H9 (cell line): ENCODE results near the gene SCAMP3. TPM values are rescaled to one million over a fixed set of nuclear protein-coding genes. Genes with fewer than 3 reads are reported as not detected.

Experiments
- DNase-seq: peaks from one replicate; pipeline ENCODE4 v3.0.0-alpha.2; 2017
- H2AFZ ChIP-seq: one replicate; pipeline ENCODE4 v1.6.1; 2013; ENCODE audit warnings: mild to moderate bottlenecking, low read length, control low read depth, moderate library complexity
- H2AK5ac ChIP-seq: 2 replicates; pipeline ENCODE4 v1.6.1; 2013; ENCODE audit warnings: low read length, control low read depth, mixed read lengths; ENCODE audit not compliant: insufficient read length
- H2BK120ac ChIP-seq: one replicate; pipeline ENCODE4 v1.6.1; 2013; ENCODE audit warnings: low read depth, mild to moderate bottlenecking, low read length, control low read depth, inconsistent platforms; ENCODE audit not compliant: poor library complexity, severe bottlenecking
- H2BK12ac ChIP-seq: 2 replicates; pipeline ENCODE4 v1.6.1; 2013; ENCODE audit warnings: low read length, control low read depth, mixed read lengths, low read depth; ENCODE audit not compliant: insufficient read length
- H2BK15ac ChIP-seq: 2 replicates; pipeline ENCODE4 v1.6.1; 2013; ENCODE audit warnings: low read depth, low read length, control low read depth
- H2BK20ac ChIP-seq: one replicate; pipeline ENCODE4 v1.6.1; 2013; ENCODE audit warnings: low read depth, mild to moderate bottlenecking, low read length, control low read depth, inconsistent platforms; ENCODE audit not compliant: poor library complexity, severe bottlenecking
- H2BK5ac ChIP-seq: 2 replicates; pipeline ENCODE4 v1.6.1; 2013; ENCODE audit warnings: low read length, control low read depth, mixed read lengths; ENCODE audit not compliant: insufficient read length
- H3K14ac ChIP-seq: 2 replicates; pipeline ENCODE4 v1.6.1; 2013; ENCODE audit warnings: low read length, control low read depth; ENCODE audit not compliant: insufficient read depth
- H3K18ac ChIP-seq: 2 replicates; pipeline ENCODE4 v1.6.1; 2013; ENCODE audit warnings: low read depth, mild to moderate bottlenecking, mixed read lengths, low read length, control low read depth; ENCODE audit not compliant: insufficient read length
- H3K23ac ChIP-seq: 2 replicates; pipeline ENCODE4 v1.6.1; 2013; ENCODE audit warnings: low read length, control low read depth, mixed read lengths, low read depth; ENCODE audit not compliant: insufficient read length
- H3K23me2 ChIP-seq: 2 replicates; pipeline ENCODE4 v1.6.1; 2013; ENCODE audit warnings: low read depth, mild to moderate bottlenecking, mixed read lengths, low read length, control low read depth; ENCODE audit not compliant: insufficient read length, poor library complexity, severe bottlenecking
- H3K27ac ChIP-seq: 2 replicates; pipeline ENCODE4 v1.5.1; 2013; ENCODE audit warnings: low read length, control low read depth, mixed read lengths, low read depth; ENCODE audit not compliant: insufficient read length
- H3K27me3 ChIP-seq: 2 replicates; pipeline ENCODE4 v1.6.1; 2013; ENCODE audit warnings: low read length, control low read depth, inconsistent platforms; ENCODE audit not compliant: insufficient read depth
- H3K4ac ChIP-seq: 2 replicates; pipeline ENCODE4 v1.6.1; 2013; ENCODE audit warnings: low read depth, mild to moderate bottlenecking, control low read depth, inconsistent platforms, low read length, moderate library complexity
- H3K4me1 ChIP-seq: 2 replicates; pipeline ENCODE4 v1.6.1; 2013; ENCODE audit warnings: low read length, control low read depth, inconsistent platforms; ENCODE audit not compliant: insufficient read depth
- H3K4me2 ChIP-seq: 2 replicates; pipeline ENCODE4 v1.6.1; 2013; ENCODE audit warnings: low read length, control low read depth, mixed read lengths; ENCODE audit not compliant: insufficient read length, insufficient read depth
- H3K56ac ChIP-seq: 2 replicates; pipeline ENCODE4 v1.6.1; 2013; ENCODE audit warnings: low read depth, mild to moderate bottlenecking, mixed read lengths, low read length, control low read depth; ENCODE audit not compliant: insufficient read length
- H3K79me1 ChIP-seq: 2 replicates; pipeline ENCODE4 v1.6.1; 2013; ENCODE audit warnings: low read depth, mild to moderate bottlenecking, moderate library complexity, low read length, control low read depth, inconsistent platforms; ENCODE audit not compliant: insufficient read depth, poor library complexity, severe bottlenecking
- H3K79me2 ChIP-seq: 2 replicates; pipeline ENCODE4 v1.6.1; 2013; ENCODE audit warnings: low read length, control low read depth, inconsistent platforms; ENCODE audit not compliant: insufficient read depth
- H3K9ac ChIP-seq: 2 replicates; pipeline ENCODE4 v1.6.1; 2013; ENCODE audit warnings: low read length, control low read depth, mixed read lengths; ENCODE audit not compliant: insufficient read length; ENCODE audit errors: extremely low read depth
- H3K9me3 ChIP-seq: one replicate; pipeline ENCODE4 v1.6.1; 2013; ENCODE audit warnings: low read depth, low read length, inconsistent platforms; ENCODE audit not compliant: control insufficient read depth
- H3T11ph ChIP-seq: one replicate; pipeline ENCODE4 v1.6.1; 2013; ENCODE audit warnings: mild to moderate bottlenecking, low read length, control low read depth, inconsistent platforms
- H4K20me1 ChIP-seq: one replicate; pipeline ENCODE4 v1.6.1; 2013; ENCODE audit not compliant: control insufficient read depth, insufficient read length, insufficient read depth
- H4K5ac ChIP-seq: 2 replicates; pipeline ENCODE4 v1.6.1; 2013; ENCODE audit warnings: low read depth, mild to moderate bottlenecking, mixed read lengths, low read length, control low read depth; ENCODE audit not compliant: insufficient read length
- H4K8ac ChIP-seq: replicated peaks from 2 replicates; pipeline ENCODE4 v1.6.1; 2013; ENCODE audit warnings: low read length, control low read depth, mixed read lengths, low read depth; ENCODE audit not compliant: insufficient read length
- H4K91ac ChIP-seq: 2 replicates; pipeline ENCODE4 v1.6.1; 2013; ENCODE audit warnings: low read depth, mild to moderate bottlenecking, moderate library complexity, mixed read lengths, low read length, control low read depth; ENCODE audit not compliant: insufficient read length
- H3K27ac Mint-ChIP-seq, 3 experiments: 2 replicates in 2 of 3; 3 replicates in 1 of 3; pipeline ENCODE4 v1.8.0; 2020 to 2021; ENCODE audit warnings: mixed read lengths in 3 of 3, mild to moderate bottlenecking in 1 of 3, moderate library complexity in 1 of 3
- H3K27me3 Mint-ChIP-seq: 2 replicates; pipeline ENCODE4 v1.8.0; 2021; ENCODE audit warnings: low read depth, mild to moderate bottlenecking, moderate library complexity, mixed read lengths
- H3K36me3 Mint-ChIP-seq, 3 experiments: 2 replicates in 2 of 3; 3 replicates in 1 of 3; pipeline ENCODE4 v1.8.0; 2020 to 2021; ENCODE audit warnings: low read depth in 3 of 3, mixed read lengths in 3 of 3; ENCODE audit not compliant: insufficient read depth in 1 of 3
- H3K4me1 Mint-ChIP-seq, 2 experiments: 2 replicates each; pipeline ENCODE4 v1.8.0; 2020; ENCODE audit warnings: mixed read lengths in 2 of 2
- H3K4me3 Mint-ChIP-seq, 2 experiments: 2 replicates in 1 of 2; 3 replicates in 1 of 2; pipeline ENCODE4 v1.8.0; 2020 to 2021; ENCODE audit warnings: mild to moderate bottlenecking in 2 of 2, mixed read lengths in 2 of 2, moderate library complexity in 1 of 2
- H3K9me3 Mint-ChIP-seq, 2 experiments: 2 replicates in 1 of 2; 3 replicates in 1 of 2; pipeline ENCODE4 v1.8.0; 2020; ENCODE audit warnings: mild to moderate bottlenecking in 2 of 2, mixed read lengths in 2 of 2, moderate library complexity in 1 of 2
- WGBS: extraction: QIAGEN DNeasy Blood & Tissue Kit; methylation state at CpG from one replicate; pipeline ENCODE4 v1.1.7; 2013; ENCODE audit warnings: missing lambda C conversion rate, low lambda C conversion rate, mixed read lengths; ENCODE audit not compliant: insufficient read length; ENCODE audit errors: extremely low coverage; 5-methylcytosine and 5-hydroxymethylcytosine counted together
- total RNA-seq: library from RNA; stranded (reverse); gene quantifications from 2 replicates; pipeline ENCODE4 v1.2.1, GENCODE V29; 2021
- TF ChIP-seq, protein P1 (sequence below): fragments of 200-600 bp; sonication (generic); conservative IDR thresholded peaks from 3 replicates; pipeline ENCODE4 v1.8.0; 2021; ENCODE audit warnings: antibody characterized with exemption, mild to moderate bottlenecking

The SCAMP3 gene
- total RNA-seq, 1 experiment from 2014 or later: 52.5 TPM

DNA sequence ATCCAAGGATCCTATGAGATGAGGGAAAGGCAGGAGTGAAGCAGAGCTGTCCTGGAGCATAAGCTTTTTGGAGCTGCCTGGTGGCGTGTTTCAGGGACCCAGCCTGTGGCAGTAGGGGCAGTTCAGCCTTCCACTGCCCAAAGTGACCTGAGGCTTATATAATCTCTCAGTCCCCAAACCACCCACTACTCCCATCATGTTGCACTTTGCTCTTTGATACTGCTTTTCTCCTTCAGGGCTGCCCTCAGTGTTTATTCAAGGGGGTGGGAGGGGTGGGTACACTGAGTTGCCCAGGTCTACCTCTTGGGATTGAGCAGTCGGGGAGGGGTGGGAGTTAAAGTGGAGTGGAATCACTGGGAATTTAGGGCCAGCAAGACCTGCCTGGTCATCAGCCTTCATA lies 24.4 kb upstream of the SCAMP3 start:
- H4K91ac ChIP-seq: no peak overlapping the region
- H2BK120ac ChIP-seq: no peak overlapping the region
- H3K9ac ChIP-seq: no peak overlapping the region
- Mint-ChIP-seq H3K27me3 (no peaks in the 10 kb centered on the region; the same call in 1 of the 2 replicates), H3K4me1 (peaks cover 0 to 3% of the 10 kb centered on the region in 2 experiments; a peak in 1 of 4 replicates), H3K36me3 (peaks cover 4 to 12% (median 4%) of the 10 kb centered on the region in 3 experiments; a peak in 4 of 7 replicates), H3K4me3 (no peak overlapping the region; a peak in 1 of 5 replicates), H3K9me3 (no peaks in the 10 kb centered on the region), H3K27ac (no peak overlapping the region)
- H4K8ac ChIP-seq: no peak overlapping the region
- no peak for DNase-seq
- no peaks in the 10 kb centered on the region for H4K20me1 ChIP-seq
- no peak overlapping the region for H2BK20ac ChIP-seq
- no peak overlapping the region for H2BK5ac ChIP-seq
- no peak overlapping the region for H3K27ac ChIP-seq
- H2AFZ ChIP-seq: no peak overlapping the region
- no peak overlapping the region for H3K18ac ChIP-seq
- no peak overlapping the region for H2BK12ac ChIP-seq
- no peak overlapping the region for H3K4me2 ChIP-seq
- H3K23me2 ChIP-seq: peaks cover 3% of the 10 kb centered on the region
- no peaks in the 10 kb centered on the region for H3K9me3 ChIP-seq
- TF ChIP-seq, protein P1, sequence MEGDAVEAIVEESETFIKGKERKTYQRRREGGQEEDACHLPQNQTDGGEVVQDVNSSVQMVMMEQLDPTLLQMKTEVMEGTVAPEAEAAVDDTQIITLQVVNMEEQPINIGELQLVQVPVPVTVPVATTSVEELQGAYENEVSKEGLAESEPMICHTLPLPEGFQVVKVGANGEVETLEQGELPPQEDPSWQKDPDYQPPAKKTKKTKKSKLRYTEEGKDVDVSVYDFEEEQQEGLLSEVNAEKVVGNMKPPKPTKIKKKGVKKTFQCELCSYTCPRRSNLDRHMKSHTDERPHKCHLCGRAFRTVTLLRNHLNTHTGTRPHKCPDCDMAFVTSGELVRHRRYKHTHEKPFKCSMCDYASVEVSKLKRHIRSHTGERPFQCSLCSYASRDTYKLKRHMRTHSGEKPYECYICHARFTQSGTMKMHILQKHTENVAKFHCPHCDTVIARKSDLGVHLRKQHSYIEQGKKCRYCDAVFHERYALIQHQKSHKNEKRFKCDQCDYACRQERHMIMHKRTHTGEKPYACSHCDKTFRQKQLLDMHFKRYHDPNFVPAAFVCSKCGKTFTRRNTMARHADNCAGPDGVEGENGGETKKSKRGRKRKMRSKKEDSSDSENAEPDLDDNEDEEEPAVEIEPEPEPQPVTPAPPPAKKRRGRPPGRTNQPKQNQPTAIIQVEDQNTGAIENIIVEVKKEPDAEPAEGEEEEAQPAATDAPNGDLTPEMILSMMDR: no peak
- H3K4ac ChIP-seq: no peak overlapping the region
- H3K27me3 ChIP-seq: no peaks in the 10 kb centered on the region
- H3T11ph ChIP-seq: no peak overlapping the region
- H3K79me2 ChIP-seq: no peaks in the 10 kb centered on the region
- no peak overlapping the region for H3K14ac ChIP-seq
- no peak overlapping the region for H4K5ac ChIP-seq
- no peak overlapping the region for H2AK5ac ChIP-seq
- no peak overlapping the region for H3K56ac ChIP-seq
- H3K79me1 ChIP-seq: no peaks in the 10 kb centered on the region
- H3K4me1 ChIP-seq: no peaks in the 10 kb centered on the region
- no peak overlapping the region for H3K23ac ChIP-seq
- no CpG with 5 or more reads among the region's 2 CpGs for WGBS
- no peak overlapping the region for H2BK15ac ChIP-seq
